Measurements from ENCODE around the gene PPARGC1A. TPM values are rescaled to one million over a fixed set of nuclear protein-coding genes. Genes with fewer than 3 reads are reported as not detected.

The PPARGC1A gene
- total and polyA plus RNA-seq, 2 donors (not counting 1 experiment from before 2014, with no cell fraction given), result not detected

- Mint-ChIP-seq H3K27ac (no peak overlapping the region), H3K4me3 (no peak overlapping the region), H3K27me3 (no peaks in the 10 kb centered on the region), H3K9me3 (ENCODE audit: insufficient read depth) (no peaks in the 10 kb centered on the region), H3K4me1 (peaks cover 4% of the 10 kb centered on the region)
- no peaks in the 10 kb centered on the region for H3K27me3 ChIP-seq (replicated peaks in 1 of 4; ENCODE audit: control extremely low read depth in 1 of 4, control insufficient read depth in 3 of 4, insufficient read depth in 4 of 4, low read length in 3 of 4)
- no peaks in the 10 kb centered on the region for H4K20me1 ChIP-seq (ENCODE audit: control insufficient read depth, insufficient read depth, low read length, poor library complexity, severe bottlenecking)
- H3K79me2 ChIP-seq (ENCODE audit: control insufficient read depth, insufficient read depth, low read length), result no peaks in the 10 kb centered on the region
- H3K36me3 ChIP-seq (replicated peaks in 1 of 2; ENCODE audit: control extremely low read depth in 1 of 2, control insufficient read depth in 1 of 2, extremely low read depth in 1 of 2, insufficient read depth in 2 of 2, low read length in 1 of 2), result no peaks in the 10 kb centered on the region
- H3K4me1 ChIP-seq (ENCODE audit: control insufficient read depth in 2 of 2, insufficient read depth in 2 of 2, low read length in 2 of 2), result no peaks in the 10 kb centered on the region
- CTCF ChIA-PET, result no interaction called here
- H3K27ac ChIP-seq (ENCODE audit: low read length in 2 of 2), result no peak overlapping the region
- WGBS (ENCODE audit: insufficient coverage), result 54% methylated on average over 3 of the region's 9 CpGs
- intact Hi-C loops (cut with micrococcal nuclease), result no loop called here
- no peak overlapping the region for H3K9ac ChIP-seq (ENCODE audit: low read length)
- no peak overlapping the region for H3K4me2 ChIP-seq (replicated peaks; ENCODE audit: low read depth, low read length, poor library complexity, severe bottlenecking)
- ATAC-seq (ENCODE audit: low read depth) (no peak), DNase-seq (no peak)
- no peak overlapping the region for H3K4me3 ChIP-seq (ENCODE audit: control extremely low read depth in 1 of 5, extremely low read depth in 1 of 5, insufficient read depth in 1 of 5, low read depth in 2 of 5, low read length in 4 of 5)
- H3K9me3 ChIP-seq (ENCODE audit: control extremely low read depth in 1 of 3, control insufficient read depth in 2 of 3, insufficient read depth in 1 of 3, low read length in 2 of 3), result peaks cover 0 to 4% (median 0%) of the 10 kb centered on the region in 3 donors
- H2AFZ ChIP-seq (ENCODE audit: insufficient read depth, low read depth, low read length, poor library complexity, severe bottlenecking), result peak overlapping the region; percentile 33
- POLR2A ChIA-PET, result no interaction called here
- no peak for TF ChIP-seq EZH2 (IDR thresholded peaks at IDR 0.05; ENCODE audit: borderline replicate concordance, insufficient read depth, low read depth, low read length, poor library complexity, severe bottlenecking)
- no peak for TF ChIP-seq CTCF (IDR thresholded peaks at IDR 0.05)
Measured at GRCh38 chr4:23890369-23891063, 669 bp upstream of the PPARGC1A start.

- H3K27ac ChIP-seq (ENCODE audit: low read length in 2 of 2), result no peak overlapping the region
- Mint-ChIP-seq H3K9me3 (ENCODE audit: insufficient read depth) (no peaks in the 10 kb centered on the region), H3K4me3 (no peak overlapping the region), H3K27me3 (no peaks in the 10 kb centered on the region), H3K27ac (no peak overlapping the region), H3K4me1 (peaks cover 4% of the 10 kb centered on the region)
- no peak overlapping the region for H3K4me3 ChIP-seq (ENCODE audit: control extremely low read depth in 1 of 5, extremely low read depth in 1 of 5, insufficient read depth in 1 of 5, low read depth in 2 of 5, low read length in 4 of 5)
- no peaks in the 10 kb centered on the region for H4K20me1 ChIP-seq (ENCODE audit: control insufficient read depth, insufficient read depth, low read length, poor library complexity, severe bottlenecking)
- CTCF ChIA-PET, result no interaction called here
- no peak overlapping the region for H3K4me2 ChIP-seq (replicated peaks; ENCODE audit: low read depth, low read length, poor library complexity, severe bottlenecking)
- H3K4me1 ChIP-seq (ENCODE audit: control insufficient read depth in 2 of 2, insufficient read depth in 2 of 2, low read length in 2 of 2), result no peaks in the 10 kb centered on the region
- TF ChIP-seq CTCF (IDR thresholded peaks at IDR 0.05) (no peak), EZH2 (IDR thresholded peaks at IDR 0.05; ENCODE audit: borderline replicate concordance, insufficient read depth, low read depth, low read length, poor library complexity, severe bottlenecking) (no peak)
- H3K27me3 ChIP-seq (replicated peaks in 1 of 4; ENCODE audit: control extremely low read depth in 1 of 4, control insufficient read depth in 3 of 4, insufficient read depth in 4 of 4, low read length in 3 of 4), result no peaks in the 10 kb centered on the region
- peak overlapping the region; percentile 0 for H2AFZ ChIP-seq (ENCODE audit: insufficient read depth, low read depth, low read length, poor library complexity, severe bottlenecking)
- H3K36me3 ChIP-seq (replicated peaks in 1 of 2; ENCODE audit: control extremely low read depth in 1 of 2, control insufficient read depth in 1 of 2, extremely low read depth in 1 of 2, insufficient read depth in 2 of 2, low read length in 1 of 2), result no peaks in the 10 kb centered on the region
- POLR2A ChIA-PET, result no interaction called here
- DNase-seq, result no peak
- no CpG with 5 or more reads among the region's 3 CpGs for WGBS (ENCODE audit: insufficient coverage)
- H3K9me3 ChIP-seq (ENCODE audit: control extremely low read depth in 1 of 3, control insufficient read depth in 2 of 3, insufficient read depth in 1 of 3, low read length in 2 of 3), result peaks cover 0 to 4% (median 0%) of the 10 kb centered on the region in 3 donors
- no peak overlapping the region for H3K9ac ChIP-seq (ENCODE audit: low read length)
- ATAC-seq (ENCODE audit: low read depth), result no peak
- H3K79me2 ChIP-seq (ENCODE audit: control insufficient read depth, insufficient read depth, low read length), result no peaks in the 10 kb centered on the region
- intact Hi-C loops (cut with micrococcal nuclease), result no loop called here
Measured at GRCh38 chr4:23889391-23889790, 456 bp downstream of the PPARGC1A start.

Data from B cell (primary cell).